Measurements from ENCODE around the gene RAB10.
"Not testable (repeated sequence)": the region's sequence is repeated elsewhere in the genome, so short reads cannot be mapped to it uniquely, and the experiment has no call there.

RAB10 gene

DNA sequence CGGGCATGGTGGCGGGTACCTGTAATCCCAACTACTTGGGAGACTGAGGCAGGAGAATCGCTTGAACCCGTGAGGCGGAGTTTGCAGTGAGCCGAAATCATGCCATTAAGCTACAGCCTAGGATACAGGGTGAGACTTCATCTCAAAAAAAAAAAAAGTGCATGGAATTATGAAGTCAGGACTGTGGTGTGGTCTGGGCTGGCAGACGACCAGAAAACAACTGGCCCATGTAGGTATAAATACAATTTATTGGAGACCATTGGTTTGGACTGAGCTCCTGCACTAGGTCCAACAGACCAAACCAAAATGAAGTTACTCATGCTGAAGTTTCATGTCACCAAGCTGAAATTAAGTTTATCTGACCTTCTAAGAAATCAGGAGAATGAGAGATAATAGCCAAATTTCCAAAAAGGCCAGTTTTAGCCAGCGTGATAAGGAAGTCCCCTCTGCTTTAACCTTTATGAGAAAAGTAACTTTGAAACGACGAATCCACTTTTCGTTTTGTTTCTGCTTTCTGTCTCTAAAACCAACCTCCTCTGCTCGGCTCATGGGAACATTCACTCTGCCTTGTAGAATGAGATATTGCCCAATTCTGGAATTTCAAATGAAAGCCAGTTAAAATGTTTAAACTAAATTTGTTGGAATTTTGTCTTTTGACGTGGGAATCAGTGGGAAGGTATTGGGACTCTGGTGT, 17.7 kb upstream of the RAB10 start:
- DNase-seq (ENCODE audit: low read depth, low spot score): no peak

DNA sequence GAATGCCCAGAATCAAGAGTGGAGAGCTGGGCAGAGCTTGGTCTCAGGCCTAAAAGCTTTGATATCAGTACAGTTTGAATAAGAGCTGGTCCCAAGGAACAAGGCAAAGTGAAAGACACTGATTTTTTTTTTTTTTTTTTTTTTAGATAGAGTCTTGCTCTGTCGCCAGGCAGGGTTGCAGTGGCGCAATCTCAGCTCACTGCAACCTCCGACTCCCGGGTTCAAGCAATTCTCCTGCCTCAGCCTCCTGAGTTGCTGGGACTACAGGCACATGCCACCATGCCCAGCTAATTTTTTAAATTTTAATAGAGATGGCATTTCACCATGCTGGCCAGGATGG, 17.2 kb upstream of the RAB10 start:
- not testable (repeated sequence) for DNase-seq (ENCODE audit: low read depth, low spot score)

DNA sequence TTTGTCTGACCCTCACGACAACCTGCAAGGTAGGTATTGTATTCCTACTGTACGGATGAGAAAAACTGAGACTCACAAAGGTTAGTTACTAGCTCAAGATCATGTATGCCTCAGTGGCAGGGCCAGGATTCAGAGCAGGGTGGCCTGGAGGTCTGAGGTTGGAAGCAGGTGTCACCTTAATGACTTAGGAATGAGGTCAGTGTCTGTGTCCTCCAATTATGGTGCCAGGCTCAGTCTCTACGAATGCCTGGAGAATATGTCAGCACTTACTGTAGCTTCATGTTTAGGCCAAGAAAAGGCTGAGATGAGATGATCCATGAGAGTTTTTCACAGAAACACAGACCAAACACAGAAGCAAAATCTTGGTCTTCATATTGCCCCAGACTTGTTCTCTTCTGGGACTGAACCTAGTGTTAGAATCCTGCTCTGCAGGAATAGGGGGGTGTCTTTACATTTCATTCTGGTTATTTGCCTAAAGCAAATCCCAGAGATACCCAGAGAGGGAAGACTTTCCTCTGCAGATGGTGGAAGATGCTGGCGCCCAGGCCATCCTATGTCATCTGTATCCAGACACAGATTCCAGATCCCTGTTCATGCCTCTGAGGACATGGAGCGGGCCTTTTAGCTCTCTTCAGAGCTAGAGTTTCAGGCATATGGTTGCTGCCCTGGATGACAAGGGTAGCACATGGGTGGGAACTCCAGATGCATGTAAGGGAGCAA, 16.3 kb upstream of the RAB10 start:
- no peak for DNase-seq (ENCODE audit: low read depth, low spot score)

DNA sequence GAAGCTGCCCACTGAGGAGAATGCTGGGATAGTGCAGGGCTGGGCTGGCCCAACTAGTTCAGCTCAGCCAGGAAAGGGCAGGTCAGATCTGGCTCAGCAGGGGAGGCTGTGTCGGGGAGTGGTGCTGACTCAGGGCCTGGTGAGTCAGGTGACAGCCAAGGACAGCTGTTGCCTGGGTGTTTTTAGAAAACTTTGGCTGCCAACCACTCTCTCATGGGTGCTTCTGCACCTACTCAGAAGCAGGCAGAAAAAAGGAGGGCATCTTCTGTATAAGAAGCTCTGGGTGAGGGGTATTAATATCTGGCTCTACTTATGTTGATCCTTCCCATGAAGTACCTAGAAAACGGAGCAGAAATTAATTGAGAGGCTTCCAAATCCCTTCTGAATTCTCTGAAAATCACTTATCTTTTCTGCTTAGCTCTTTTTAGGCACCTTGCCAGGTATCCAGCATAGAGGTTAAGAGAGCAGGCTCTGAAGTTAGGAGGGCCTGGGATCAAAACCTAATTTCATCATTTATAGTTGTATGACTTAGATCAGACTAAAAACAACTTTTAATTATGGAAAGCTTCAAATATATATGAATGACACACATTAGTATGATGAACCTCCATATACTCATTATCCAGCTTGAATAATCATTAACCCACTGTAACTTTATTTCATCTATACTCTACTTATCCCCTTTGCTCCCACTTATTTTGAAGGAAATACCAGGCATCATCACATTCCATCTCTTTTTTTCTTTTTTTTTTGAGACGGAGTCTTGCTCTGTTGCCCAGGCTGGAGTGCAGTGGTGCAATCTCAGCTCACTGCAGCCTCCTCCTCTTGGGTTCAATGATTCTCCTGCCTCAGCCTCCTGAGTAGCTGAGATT, 15.5 kb upstream of the RAB10 start:
- DNase-seq (ENCODE audit: low read depth, low spot score): no peak

DNA sequence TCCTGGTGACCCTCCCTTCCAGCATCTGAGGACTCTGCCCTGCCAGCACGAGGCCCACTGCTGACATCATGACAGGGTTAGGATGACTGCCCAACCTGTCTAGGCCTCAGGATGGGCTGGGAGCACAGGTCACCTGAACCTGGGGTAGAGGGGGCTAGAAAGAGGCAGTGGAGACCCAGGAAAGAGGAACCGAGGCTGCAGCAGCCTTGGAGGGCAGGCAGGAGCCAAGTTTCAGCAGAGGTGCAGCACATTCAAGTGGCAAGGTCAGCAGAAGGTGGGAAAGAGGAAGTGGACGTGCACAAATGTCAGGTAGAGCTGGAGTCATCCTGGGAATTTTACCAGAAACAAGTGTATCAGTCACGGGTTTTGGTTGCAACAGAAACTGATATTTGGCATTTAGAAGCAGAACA, 13.6 kb upstream of the RAB10 start:
- DNase-seq (ENCODE audit: low read depth, low spot score): no peak

DNA sequence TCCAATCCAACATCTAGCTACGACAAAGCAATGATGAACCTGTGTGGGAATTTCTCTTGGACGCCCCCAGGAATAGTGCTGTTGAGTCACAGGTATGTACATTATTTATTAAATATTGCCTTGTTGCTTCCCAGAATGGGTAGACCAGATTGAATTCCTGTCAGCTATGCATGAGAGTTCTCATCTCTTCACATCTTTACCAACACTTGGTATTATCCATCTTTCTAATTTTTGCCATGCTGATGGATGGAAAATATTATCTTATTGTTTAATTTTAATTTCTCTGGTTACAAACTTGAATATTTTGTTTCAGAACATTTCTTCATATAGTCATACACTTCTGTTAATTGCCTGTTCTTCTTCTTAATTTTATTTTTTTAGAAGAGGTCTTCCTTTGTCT, 9.6 kb upstream of the RAB10 start:
- no peak for DNase-seq (ENCODE audit: low read depth, low spot score)

DNA sequence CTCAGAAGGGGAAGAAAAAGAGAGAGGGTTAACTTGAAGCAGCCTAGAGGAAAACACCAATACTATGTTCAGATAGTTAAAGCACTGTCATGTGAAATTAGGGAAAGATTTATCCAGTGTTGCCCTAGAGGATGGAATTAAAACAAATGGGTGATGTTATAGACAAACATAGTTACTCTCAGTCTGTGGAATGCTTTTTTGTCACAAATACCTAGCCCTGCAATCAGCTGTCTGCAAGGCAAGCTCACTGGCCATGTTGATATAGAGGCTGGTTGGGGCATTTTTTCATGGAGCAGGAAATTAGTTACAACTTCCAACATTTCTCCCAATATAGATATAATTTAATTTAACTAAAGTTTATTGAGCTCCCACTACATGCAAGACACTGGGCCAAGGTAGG, 8.4 kb upstream of the RAB10 start:
- DNase-seq (ENCODE audit: low read depth, low spot score): no peak

DNA sequence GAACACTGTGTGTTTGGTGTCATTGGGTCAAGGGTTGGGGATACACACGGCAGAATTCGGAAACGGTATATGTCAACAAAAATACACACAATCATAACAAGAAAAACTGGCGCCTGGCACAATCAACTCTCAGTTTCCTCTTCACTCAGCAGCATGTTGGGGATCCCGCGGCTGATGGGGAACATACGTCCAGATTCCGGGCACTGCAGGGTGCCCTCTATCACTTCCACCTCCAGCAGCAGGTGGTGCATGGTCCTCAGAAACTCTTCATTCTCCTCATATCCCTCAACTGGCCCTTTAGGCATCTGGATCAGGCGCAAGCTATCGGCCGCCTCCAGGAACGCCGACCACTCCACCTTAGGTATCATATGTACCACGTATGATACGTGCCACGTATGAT, 5.8 kb upstream of the RAB10 start:
- DNase-seq (ENCODE audit: low read depth, low spot score): not testable (repeated sequence)

DNA sequence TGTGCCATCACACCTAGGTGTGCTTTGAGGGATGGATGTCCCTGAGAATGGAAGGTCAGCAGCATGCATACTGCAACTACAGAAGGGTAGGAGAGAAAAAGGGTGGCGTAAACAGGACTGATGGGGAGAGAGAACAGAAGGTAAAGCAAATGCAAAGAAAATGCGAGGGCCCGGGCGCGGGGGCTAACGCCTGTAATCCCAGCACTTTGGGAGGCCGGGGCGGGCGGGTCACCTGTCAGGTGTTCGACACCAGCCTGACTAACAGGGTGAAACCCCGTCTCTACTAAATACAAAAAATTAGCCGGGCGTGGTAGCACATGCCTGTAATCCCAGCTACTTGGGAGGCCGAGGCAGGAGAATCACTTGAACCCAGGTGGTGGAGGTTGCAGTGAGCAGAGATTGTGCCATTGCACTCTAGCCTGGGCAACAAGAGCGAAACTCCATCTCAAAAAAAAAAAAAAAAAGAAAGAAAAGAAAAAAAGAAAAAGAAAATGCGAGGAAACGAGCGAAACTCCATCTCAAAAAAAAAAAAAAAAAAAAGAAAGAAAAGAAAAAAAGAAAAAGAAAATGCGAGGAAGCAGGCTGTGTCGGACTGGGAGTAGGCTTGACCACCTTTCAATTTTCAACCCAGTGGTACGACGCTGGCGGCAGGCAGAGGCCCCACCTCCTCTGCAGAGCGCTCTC, 1.2 kb upstream of the RAB10 start:
- DNase-seq (ENCODE audit: low read depth, low spot score): not testable (repeated sequence)

DNA sequence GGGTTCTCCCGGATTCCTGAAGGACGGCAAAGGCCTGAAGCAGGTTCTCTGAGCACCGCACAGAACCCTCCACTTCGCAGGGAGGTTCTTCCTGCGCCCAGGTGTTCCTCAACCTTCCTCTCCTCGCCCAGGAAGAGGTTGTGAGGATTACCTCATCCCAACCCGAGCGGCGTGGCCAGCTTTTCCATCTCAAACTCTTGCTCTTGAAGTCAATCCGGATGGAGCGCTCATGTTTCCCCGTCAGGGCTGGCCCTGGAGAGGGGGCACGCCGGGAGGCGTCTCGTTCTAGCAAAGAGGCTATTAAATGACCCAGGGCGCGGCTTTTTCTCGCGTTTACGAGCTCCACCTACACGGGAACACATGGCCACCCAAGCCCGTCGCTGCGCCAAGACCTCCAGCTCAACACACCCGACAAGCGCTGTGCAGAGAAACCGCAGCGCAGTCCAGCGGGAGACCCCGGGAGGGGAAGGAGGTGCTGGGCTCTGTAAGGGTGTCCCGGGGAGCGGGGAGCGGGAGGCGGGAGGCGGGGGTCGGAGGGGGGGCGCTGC, 540 bp upstream of the RAB10 start:
- DNase-seq (ENCODE audit: low read depth, low spot score): no peak

DNA sequence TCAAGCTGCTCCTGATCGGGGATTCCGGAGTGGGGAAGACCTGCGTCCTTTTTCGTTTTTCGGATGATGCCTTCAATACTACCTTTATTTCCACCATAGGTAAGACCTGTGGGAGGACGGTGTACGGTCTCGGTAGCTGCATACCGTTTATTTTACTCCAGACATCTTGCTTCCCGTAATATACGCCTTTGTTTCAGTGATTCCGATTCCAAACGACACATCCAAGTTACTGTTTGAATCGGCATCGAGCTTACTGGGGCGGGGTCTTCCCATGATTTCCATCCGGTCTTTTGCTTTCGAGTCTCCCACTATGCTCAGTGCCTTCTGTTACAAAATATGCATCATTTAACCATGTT, 731 bp downstream of the RAB10 start:
- DNase-seq (ENCODE audit: low read depth, low spot score): no peak

DNA sequence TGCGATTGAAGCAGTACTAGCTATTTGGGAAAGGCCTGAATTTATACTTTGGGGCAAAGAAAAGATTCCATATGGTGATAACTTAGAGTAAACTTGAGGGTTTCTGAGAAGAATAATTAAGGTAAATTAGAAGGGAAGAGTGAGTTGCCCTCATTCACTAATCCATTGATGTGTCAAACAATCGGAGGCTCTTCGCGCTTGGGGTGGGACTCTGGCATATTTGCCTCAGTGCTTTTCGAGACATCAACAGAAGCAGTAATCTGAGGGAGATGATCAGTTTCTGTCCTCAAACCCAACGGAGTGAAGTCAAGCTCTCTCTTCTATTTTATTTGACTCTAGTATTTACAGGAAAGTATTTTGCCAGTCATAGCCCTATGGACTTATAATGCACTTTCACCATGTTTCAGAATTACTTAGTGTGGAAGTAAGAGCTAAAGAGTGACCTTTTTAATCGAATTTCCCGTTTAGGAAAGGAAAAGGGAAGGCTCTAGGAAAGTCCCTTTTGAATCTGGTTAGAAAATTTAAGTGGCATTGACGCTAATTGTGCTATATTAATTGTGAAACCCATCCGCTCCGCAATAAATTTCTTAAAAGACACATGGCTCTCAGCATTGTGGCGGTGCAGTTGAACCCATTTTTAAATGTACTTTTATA, 1.3 kb downstream of the RAB10 start:
- DNase-seq (ENCODE audit: low read depth, low spot score): no peak

DNA sequence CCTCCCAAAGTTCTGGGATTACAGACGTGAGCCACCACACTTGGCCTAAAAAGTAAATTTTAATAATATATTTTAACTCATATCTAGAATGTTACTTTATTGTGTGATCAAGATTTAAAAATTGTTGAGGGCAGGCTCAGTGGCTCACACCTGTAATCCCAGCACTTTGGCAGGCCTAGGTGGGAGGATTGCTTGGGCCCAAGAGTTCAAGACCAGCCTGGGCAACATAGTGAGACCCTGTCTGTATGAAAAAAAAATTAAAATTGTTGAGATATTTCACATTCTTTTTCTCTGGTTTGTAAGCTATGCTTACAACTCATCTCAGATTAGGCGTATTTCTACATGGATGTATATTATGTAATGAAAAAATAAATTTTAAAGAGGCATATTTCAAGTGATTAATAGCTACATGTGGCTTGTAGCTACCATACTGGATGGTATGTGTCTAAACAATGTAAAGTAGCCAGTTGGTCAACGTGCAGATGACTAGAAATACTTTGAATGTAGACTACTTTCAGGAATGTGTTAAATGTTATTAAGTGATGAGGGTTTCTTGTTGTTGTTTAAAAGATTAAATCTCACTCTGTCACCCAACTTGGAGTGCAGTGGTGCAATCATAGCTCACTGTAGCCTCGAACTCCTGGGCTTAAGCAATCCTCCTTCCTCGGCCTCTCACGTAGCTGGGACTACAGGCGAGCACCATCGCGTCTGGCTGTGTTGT, 5.9 kb downstream of the RAB10 start:
- DNase-seq (ENCODE audit: low read depth, low spot score): no peak

DNA sequence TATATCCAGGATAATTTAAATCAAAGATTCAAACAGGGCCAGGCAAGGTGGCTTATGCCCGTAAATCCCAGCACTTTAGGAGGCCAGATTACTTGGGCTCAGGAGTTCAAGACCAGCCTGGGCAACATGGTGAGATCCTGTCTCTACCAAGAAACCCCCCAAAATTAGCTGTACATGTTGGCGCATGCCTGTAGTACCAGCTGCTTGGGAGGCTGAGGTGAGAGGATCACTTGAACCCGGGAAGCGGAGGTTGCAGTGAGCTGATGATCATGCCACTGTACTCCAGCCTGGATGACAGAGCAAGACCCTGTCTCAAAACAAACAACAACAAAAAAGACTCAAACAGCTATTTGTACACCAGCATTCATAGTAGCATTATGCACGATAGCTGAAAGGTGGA, 9.2 kb downstream of the RAB10 start:
- DNase-seq (ENCODE audit: low read depth, low spot score): no peak

DNA sequence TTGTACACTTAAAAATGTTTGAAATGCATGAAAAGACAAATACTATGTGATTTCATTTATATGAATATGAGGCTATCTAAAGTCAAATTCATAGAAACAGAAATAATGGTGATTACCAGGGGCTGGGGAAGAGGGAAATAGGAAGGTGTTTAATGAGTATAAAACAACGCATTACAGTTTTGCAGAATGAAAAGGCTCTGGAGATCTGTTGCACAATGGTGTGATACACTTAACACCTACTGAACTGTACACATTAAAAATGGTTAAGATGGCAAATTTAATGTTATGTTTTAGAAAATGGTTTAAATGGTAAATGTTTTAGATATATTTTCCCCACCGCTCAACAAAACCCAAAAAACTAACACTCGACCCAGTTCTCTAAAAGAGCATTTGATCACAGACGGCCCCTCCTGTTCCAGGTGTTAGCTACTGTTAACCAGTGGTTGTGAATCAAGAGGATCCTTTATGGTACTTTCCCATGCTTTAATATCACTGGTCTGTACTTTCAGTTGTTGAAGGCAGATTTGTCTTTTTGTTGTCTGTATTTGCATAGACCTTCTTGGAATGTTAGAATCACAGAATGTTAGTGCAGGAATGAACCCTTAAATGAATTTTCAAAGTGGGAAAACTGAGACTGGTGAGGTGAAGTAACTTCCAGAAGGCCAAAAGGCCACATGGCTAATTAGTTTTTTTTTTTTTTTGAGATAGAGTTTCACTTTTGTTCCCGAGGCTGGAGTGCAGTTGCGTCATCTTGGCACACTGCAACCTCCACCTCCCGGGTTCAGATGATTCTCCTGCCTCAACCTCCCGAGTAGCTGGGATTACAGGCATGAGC, 10.2 kb downstream of the RAB10 start:
- DNase-seq (ENCODE audit: low read depth, low spot score): no peak

DNA sequence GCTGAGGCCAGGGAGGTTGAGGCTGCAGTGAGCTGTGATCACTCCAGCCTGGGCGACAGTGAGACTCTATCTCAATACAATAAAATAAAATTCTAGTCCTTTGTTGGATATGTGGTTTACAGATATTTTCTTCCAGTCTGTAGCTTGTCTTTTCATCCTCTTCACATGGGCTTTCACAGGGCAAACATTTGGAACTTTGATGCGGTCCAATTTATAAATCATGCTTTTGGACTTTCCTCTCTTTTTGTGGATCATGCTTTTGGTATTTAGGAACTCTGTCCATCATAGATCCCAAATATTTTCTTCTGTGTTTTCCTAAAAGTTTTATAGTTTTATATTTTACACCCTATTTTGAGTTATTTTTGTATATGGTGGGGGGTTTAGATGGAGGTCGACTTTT, 14.9 kb downstream of the RAB10 start:
- DNase-seq (ENCODE audit: low read depth, low spot score): no peak

DNA sequence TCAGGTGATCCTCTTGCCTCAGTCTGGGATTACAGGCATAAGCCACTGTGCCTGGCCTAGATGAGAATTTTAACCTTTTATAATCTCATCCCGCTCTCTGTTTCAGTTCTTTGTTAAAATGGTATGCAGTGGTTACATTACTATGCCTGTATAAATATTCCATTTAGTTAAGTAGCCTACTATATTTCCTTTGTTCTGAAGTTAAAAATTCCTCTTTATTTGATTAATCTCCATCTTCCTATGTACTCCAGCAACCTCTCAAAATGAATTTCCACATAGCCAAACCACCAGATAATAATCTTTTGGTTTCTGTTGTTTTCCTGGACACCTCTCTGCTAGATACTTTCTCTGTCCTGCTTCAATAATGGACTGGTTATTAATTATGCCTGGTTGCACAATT, 15.8 kb downstream of the RAB10 start:
- no peak for DNase-seq (ENCODE audit: low read depth, low spot score)

DNA sequence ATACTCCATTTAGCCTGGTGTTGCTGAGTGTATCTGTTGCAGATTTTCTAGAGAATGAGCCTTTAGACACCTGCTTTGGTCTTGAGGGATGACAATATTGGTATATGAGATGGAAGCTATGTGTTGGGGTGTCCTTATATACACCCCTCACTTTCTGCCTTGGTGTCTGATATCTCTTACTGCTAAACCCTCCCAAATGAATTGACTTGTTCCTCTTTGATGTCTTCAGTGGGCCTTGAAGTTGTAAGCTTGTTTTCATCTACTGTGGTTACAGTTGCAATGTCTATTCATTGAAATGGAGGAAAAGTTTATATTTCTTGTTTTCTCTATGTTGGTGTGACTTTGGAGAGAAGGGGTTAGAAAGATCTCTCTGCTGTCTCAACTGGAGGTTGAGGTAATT, 18.9 kb downstream of the RAB10 start:
- DNase-seq (ENCODE audit: low read depth, low spot score): no peak

DNA sequence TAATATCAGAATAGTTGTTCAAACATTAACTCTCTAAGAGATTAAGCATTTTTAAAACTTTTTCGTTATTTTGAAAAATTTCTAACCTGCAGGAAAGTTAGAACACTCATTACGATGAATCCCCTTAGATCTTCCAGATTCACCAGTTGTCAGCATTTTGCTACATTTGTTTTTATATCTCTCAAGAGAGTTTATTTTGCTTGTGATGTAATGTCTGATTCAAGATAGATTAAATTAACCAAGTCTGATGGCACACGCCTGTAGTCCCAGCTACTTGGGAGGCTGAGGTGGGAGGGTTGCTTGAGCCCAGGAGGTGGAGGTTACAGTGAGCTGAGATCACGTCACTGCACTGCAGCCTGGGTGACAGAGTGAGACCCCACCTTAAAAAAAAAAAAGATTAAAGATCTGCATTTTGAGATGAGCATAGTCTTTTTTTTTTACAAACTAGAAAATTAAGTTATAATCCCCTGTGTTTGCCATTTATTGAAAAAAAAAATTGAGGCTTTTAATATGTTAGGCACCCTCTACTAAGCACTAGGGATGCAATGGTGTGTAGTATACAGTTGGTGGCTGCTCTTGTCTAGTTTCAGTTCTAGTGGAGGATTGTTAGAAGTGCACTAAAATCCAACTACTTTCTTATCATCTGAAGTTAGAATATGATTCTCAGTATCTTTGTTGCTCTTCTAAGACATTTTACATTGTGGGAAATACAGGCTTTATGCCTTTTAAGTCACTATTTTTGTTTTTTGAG, 20.9 kb downstream of the RAB10 start:
- DNase-seq (ENCODE audit: low read depth, low spot score): no peak
